Fibroblast of the aortic adventitia (primary cell): ENCODE measurements around the gene ERG. TPM values are rescaled to one million over a fixed set of nuclear protein-coding genes. Genes with fewer than 3 reads are reported as not detected.

Experiments used
- DNase-seq: peaks from one replicate; pipeline ENCODE4 v3.0.0-alpha.2; 2010; ENCODE audit warnings: low read depth
- H3K4me3 ChIP-seq: 2 replicates; pipeline ENCODE4 v1.5.1; 2011; ENCODE audit warnings: low read depth, mild to moderate bottlenecking, control low read depth, low read length, moderate library complexity
- CTCF ChIP-seq: IDR thresholded peaks from 2 replicates; pipeline ENCODE4 v1.5.1; 2011; ENCODE audit warnings: mild to moderate bottlenecking, low read length, control low read depth, inconsistent platforms; ENCODE audit not compliant: insufficient read depth
- total RNA-seq: library from RNA; depleted of rRNA; stranded (reverse); fragments of >200 nt; gene quantifications from 2 replicates; pipeline ENCODE4 v1.2.3, GENCODE V29; 2012; ENCODE audit warnings: low replicate concordance

The ERG gene
- total RNA-seq = 6.9 and 9.9 TPM in 2 replicates

GRCh38 chr21:38498057-38498833 is at the start of gene ERG:
Gene ERG (minus strand): TSS chr21:38498477. CDS start chr21:38498380, 97 bp downstream.
- no peak within 1 kb of the TSS for H3K4me3 ChIP-seq
- no peak for TF ChIP-seq CTCF

GRCh38 chr21:38544661-38545060 is 46.4 kb upstream of the ERG start:
- no peak overlapping the region for H3K4me3 ChIP-seq
- TF ChIP-seq CTCF = no peak
- no peak for DNase-seq

More at GRCh38 chr21:38498057-38498833, at the start of gene ERG:
- DNase-seq = no peak

- no peak overlapping the region for H3K4me3 ChIP-seq
- no peak for TF ChIP-seq CTCF
- no peak for DNase-seq
These were observed 44.0 kb upstream of the ERG start for GRCh38 chr21:38542263-38542662.

- DNase-seq = no peak
- H3K4me3 ChIP-seq = no peak overlapping the region
- no peak for TF ChIP-seq CTCF
These were observed 40.1 kb upstream of the ERG start for GRCh38 chr21:38538353-38538752.

GRCh38 chr21:38534591-38534990 is 36.3 kb upstream of the ERG start:
- DNase-seq = no peak
- no peak for TF ChIP-seq CTCF
- no peak overlapping the region for H3K4me3 ChIP-seq

- no peak for TF ChIP-seq CTCF
- no peak overlapping the region for H3K4me3 ChIP-seq
- DNase-seq = no peak
These were observed 35.6 kb upstream of the ERG start for GRCh38 chr21:38533887-38534286.
